Measurements from ENCODE around the gene TAX1BP1. TPM values are rescaled to one million over a fixed set of nuclear protein-coding genes. Genes with fewer than 3 reads are reported as not detected.

Gene TAX1BP1
- polyA plus RNA-seq, 1 donor (not counting 4 experiments of a cell fraction or from before 2014, with no cell fraction given): 102 TPM

DNA sequence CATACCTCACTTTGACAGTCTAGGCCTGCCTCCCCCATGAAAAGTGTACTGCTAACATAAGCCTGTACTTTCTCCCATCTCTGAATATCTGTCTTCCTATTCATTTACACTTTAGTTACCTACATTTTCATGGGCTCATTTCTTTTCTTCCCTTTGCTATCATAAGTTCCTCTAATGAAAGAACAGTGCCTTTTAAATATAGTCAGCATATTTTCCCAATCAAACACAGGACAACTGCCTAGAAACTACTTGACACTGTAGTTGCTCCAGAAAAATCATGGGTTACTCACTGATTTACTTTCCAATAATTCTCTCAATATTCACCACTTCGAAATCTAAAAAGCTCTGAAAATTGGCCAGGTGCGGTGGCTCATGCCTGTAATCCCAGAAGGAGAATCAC lies 2.8 kb upstream of the TAX1BP1 start:
- no peak for DNase-seq (ENCODE audit: low read depth, low spot score)
- H3K9ac ChIP-seq (ENCODE audit: control insufficient read depth, extremely low read depth, insufficient read depth, low read length): no peak overlapping the region
- no peaks in the 10 kb centered on the region for H3K27me3 ChIP-seq (ENCODE audit: control insufficient read depth, extremely low read depth, insufficient read depth, low read length)
- FAIRE-seq: no peak
- TF ChIP-seq EZH2 (IDR thresholded peaks at IDR 0.05; ENCODE audit: low read length): no peak
- TF ChIP-seq, protein P1, sequence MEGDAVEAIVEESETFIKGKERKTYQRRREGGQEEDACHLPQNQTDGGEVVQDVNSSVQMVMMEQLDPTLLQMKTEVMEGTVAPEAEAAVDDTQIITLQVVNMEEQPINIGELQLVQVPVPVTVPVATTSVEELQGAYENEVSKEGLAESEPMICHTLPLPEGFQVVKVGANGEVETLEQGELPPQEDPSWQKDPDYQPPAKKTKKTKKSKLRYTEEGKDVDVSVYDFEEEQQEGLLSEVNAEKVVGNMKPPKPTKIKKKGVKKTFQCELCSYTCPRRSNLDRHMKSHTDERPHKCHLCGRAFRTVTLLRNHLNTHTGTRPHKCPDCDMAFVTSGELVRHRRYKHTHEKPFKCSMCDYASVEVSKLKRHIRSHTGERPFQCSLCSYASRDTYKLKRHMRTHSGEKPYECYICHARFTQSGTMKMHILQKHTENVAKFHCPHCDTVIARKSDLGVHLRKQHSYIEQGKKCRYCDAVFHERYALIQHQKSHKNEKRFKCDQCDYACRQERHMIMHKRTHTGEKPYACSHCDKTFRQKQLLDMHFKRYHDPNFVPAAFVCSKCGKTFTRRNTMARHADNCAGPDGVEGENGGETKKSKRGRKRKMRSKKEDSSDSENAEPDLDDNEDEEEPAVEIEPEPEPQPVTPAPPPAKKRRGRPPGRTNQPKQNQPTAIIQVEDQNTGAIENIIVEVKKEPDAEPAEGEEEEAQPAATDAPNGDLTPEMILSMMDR (optimal IDR thresholded peaks at IDR 0.05 in 1 of 3, IDR thresholded peaks at IDR 0.05 in 1 of 3, conservative IDR thresholded peaks at IDR 0.05 in 1 of 3; ENCODE audit: extremely low read depth in 1 of 3, insufficient read depth in 2 of 3, low read length in 3 of 3): no peak
- H3K4me1 ChIP-seq (ENCODE audit: control insufficient read depth, extremely low read depth, insufficient read depth, low read length): no peaks in the 10 kb centered on the region
- peaks cover 11% of the 10 kb centered on the region for H3K79me2 ChIP-seq (ENCODE audit: control insufficient read depth, insufficient read depth, low read length)
- dilution Hi-C loops (cut with MboI; ENCODE audit: extremely low pct_ligation_motif_present, low sequenced_read_pairs): no loop called here
- no peaks in the 10 kb centered on the region for H4K20me1 ChIP-seq (ENCODE audit: control insufficient read depth, extremely low read depth, insufficient read depth, low read length)
- H3K9me1 ChIP-seq (ENCODE audit: control insufficient read depth, extremely low read depth, insufficient read depth, low read length): no peaks in the 10 kb centered on the region
- H3K36me3 ChIP-seq (ENCODE audit: control insufficient read depth in 2 of 2, extremely low read depth in 1 of 2, insufficient read depth in 2 of 2, low read length in 2 of 2): no peaks in the 10 kb centered on the region
- no peak overlapping the region for H2AFZ ChIP-seq (ENCODE audit: control insufficient read depth, low read length)
- no peak overlapping the region for H3K27ac ChIP-seq (ENCODE audit: control insufficient read depth, insufficient read depth, low read length)
- no peaks in the 10 kb centered on the region for H3K9me3 ChIP-seq (ENCODE audit: control insufficient read depth, low read depth, low read length)
- no peak overlapping the region for H3K4me2 ChIP-seq (ENCODE audit: control insufficient read depth, extremely low read depth, insufficient read depth, low read depth, low read length)
- H3K4me3 ChIP-seq (ENCODE audit: control insufficient read depth in 2 of 3, extremely low read depth in 1 of 3, insufficient read depth in 2 of 3, low read depth in 1 of 3, low read length in 3 of 3): no peak overlapping the region

DNA sequence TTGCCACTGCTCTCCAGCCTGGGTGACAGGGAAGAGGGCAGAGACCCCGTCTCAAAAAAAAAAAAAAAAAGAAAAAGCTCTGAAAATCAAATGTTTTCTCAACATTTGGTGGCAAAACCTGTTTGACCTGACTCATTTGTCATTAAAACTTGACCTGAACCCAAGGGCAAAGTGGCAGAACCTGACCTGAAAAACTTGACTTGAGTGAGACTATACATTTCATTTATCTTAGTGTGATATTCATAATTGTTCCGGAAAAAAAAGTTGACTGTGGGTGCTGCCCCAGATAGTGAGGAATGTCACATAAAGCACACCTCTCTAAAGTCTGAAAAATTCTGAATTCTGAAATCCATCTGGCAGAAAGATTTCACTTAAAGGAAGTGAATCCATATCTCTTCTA lies 2.3 kb upstream of the TAX1BP1 start:
- Histone ChIP-seq H3K4me1 (ENCODE audit: control insufficient read depth, extremely low read depth, insufficient read depth, low read length) (no peaks in the 10 kb centered on the region), H3K4me2 (ENCODE audit: control insufficient read depth, extremely low read depth, insufficient read depth, low read depth, low read length) (no peak overlapping the region), H3K27ac (ENCODE audit: control insufficient read depth, insufficient read depth, low read length) (no peak overlapping the region), H2AFZ (ENCODE audit: control insufficient read depth, low read length) (no peak overlapping the region), H4K20me1 (ENCODE audit: control insufficient read depth, extremely low read depth, insufficient read depth, low read length) (no peaks in the 10 kb centered on the region), H3K9me3 (ENCODE audit: control insufficient read depth, low read depth, low read length) (no peaks in the 10 kb centered on the region), H3K4me3 (ENCODE audit: control insufficient read depth in 2 of 3, extremely low read depth in 1 of 3, insufficient read depth in 2 of 3, low read depth in 1 of 3, low read length in 3 of 3) (no peak overlapping the region), H3K36me3 (ENCODE audit: control insufficient read depth in 2 of 2, extremely low read depth in 1 of 2, insufficient read depth in 2 of 2, low read length in 2 of 2) (no peaks in the 10 kb centered on the region), H3K27me3 (ENCODE audit: control insufficient read depth, extremely low read depth, insufficient read depth, low read length) (no peaks in the 10 kb centered on the region), H3K9me1 (ENCODE audit: control insufficient read depth, extremely low read depth, insufficient read depth, low read length) (no peaks in the 10 kb centered on the region), H3K79me2 (ENCODE audit: control insufficient read depth, insufficient read depth, low read length) (peaks cover 15% of the 10 kb centered on the region), H3K9ac (ENCODE audit: control insufficient read depth, extremely low read depth, insufficient read depth, low read length) (no peak overlapping the region)
- no peak for FAIRE-seq
- no peak for DNase-seq (ENCODE audit: low read depth, low spot score)
- TF ChIP-seq EZH2 (IDR thresholded peaks at IDR 0.05; ENCODE audit: low read length): no peak
- TF ChIP-seq, protein P1 (optimal IDR thresholded peaks at IDR 0.05 in 1 of 3, IDR thresholded peaks at IDR 0.05 in 1 of 3, conservative IDR thresholded peaks at IDR 0.05 in 1 of 3; ENCODE audit: extremely low read depth in 1 of 3, insufficient read depth in 2 of 3, low read length in 3 of 3): no peak
- dilution Hi-C loops (cut with MboI; ENCODE audit: extremely low pct_ligation_motif_present, low sequenced_read_pairs): no loop called here
